Nephron (organoid): Measurements from ENCODE around the gene SPATA24.

Experiments
- H3K27ac Mint-ChIP-seq, 3 experiments: 2 replicates each; pipeline ENCODE4 v1.8.0; 2020; ENCODE audit warnings: mixed read lengths in 3 of 3, mild to moderate bottlenecking in 2 of 3, moderate library complexity in 1 of 3
- H3K27me3 Mint-ChIP-seq: 2 replicates; pipeline ENCODE4 v1.8.0; 2021; ENCODE audit warnings: low read depth, mild to moderate bottlenecking, moderate library complexity, mixed read lengths
- H3K36me3 Mint-ChIP-seq: 2 replicates; pipeline ENCODE4 v1.8.0; 2020; ENCODE audit warnings: low read depth, mixed read lengths
- H3K4me1 Mint-ChIP-seq: 2 replicates; pipeline ENCODE4 v1.8.0; 2020; ENCODE audit warnings: mixed read lengths
- H3K4me3 Mint-ChIP-seq, 3 experiments: 2 replicates each; pipeline ENCODE4 v1.8.0; 2020; ENCODE audit warnings: mild to moderate bottlenecking in 3 of 3, mixed read lengths in 3 of 3, moderate library complexity in 2 of 3
- H3K9me3 Mint-ChIP-seq: 2 replicates; pipeline ENCODE4 v1.8.0; 2020; ENCODE audit warnings: mixed read lengths
- TF ChIP-seq, protein P1 (sequence below), 3 experiments: fragments of 200-600 bp; sonication (generic); IDR thresholded peaks; one replicate each; pipeline ENCODE4 v1.5.0; 2021; ENCODE audit warnings: antibody characterized with exemption in 3 of 3; ENCODE audit not compliant: unreplicated experiment in 3 of 3

Gene SPATA24

DNA sequence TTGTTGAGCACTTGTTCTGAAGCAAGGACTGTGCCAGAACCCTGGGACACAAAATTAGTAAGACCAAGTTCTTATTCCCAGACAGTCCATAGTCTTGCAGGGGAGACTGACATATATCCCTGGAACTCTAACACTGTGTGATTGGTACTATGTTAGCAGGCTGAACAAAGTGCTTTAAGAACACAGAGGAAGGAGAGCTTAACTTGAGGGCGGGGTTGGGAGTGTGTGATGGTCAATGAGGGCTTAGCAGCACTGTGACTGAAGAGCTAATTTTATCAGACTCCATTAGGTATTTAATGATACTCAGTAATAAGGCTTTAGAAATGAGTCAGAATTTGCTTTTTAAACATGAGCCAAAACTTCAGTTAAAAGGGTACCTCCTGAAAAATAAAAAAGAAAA is 14.9 kb upstream of the SPATA24 start:
- Mint-ChIP-seq H3K27me3 (no peaks in the 10 kb centered on the region), H3K36me3 (peaks cover 41% of the 10 kb centered on the region), H3K9me3 (no peaks in the 10 kb centered on the region), H3K4me1 (peaks cover 56% of the 10 kb centered on the region), H3K4me3 (peak overlapping the region in 1 of 3 experiments; percentile 10), H3K27ac (peak overlapping the region in 2 of 3 experiments; percentile 26 to 38)
- TF ChIP-seq, protein P1, sequence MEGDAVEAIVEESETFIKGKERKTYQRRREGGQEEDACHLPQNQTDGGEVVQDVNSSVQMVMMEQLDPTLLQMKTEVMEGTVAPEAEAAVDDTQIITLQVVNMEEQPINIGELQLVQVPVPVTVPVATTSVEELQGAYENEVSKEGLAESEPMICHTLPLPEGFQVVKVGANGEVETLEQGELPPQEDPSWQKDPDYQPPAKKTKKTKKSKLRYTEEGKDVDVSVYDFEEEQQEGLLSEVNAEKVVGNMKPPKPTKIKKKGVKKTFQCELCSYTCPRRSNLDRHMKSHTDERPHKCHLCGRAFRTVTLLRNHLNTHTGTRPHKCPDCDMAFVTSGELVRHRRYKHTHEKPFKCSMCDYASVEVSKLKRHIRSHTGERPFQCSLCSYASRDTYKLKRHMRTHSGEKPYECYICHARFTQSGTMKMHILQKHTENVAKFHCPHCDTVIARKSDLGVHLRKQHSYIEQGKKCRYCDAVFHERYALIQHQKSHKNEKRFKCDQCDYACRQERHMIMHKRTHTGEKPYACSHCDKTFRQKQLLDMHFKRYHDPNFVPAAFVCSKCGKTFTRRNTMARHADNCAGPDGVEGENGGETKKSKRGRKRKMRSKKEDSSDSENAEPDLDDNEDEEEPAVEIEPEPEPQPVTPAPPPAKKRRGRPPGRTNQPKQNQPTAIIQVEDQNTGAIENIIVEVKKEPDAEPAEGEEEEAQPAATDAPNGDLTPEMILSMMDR (IDR thresholded peaks at IDR 0.05; ENCODE audit: unreplicated experiment in 3 of 3) = no peak

DNA sequence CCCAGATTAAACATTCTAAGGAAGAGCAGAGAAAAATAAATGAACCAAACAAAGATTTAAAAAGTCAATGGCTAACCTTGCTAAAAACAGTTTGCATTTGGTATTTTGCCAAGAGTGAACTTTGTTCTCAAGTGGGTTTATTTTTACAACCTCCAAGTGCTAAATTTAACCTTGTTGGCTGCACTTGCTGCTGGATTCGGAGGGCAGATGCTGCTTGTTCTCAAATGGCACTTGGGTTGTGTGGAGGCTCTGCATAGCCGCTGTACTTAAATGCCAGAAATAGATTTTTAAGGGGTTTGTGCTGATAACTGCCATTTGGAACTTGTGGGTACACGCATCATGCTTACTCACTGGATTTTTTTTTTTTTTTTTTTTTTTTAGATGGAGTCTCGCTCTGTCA is 13.3 kb upstream of the SPATA24 start:
- Mint-ChIP-seq H3K27me3 (no peaks in the 10 kb centered on the region), H3K4me3 (peak overlapping the region in 1 of 3 experiments; percentile 12), H3K27ac (peak overlapping the region; percentile 60 to 77 (median 68)), H3K4me1 (peaks cover 63% of the 10 kb centered on the region), H3K9me3 (no peaks in the 10 kb centered on the region), H3K36me3 (peaks cover 45% of the 10 kb centered on the region)
- TF ChIP-seq, protein P1 (IDR thresholded peaks at IDR 0.05; ENCODE audit: unreplicated experiment in 3 of 3) = no peak

DNA sequence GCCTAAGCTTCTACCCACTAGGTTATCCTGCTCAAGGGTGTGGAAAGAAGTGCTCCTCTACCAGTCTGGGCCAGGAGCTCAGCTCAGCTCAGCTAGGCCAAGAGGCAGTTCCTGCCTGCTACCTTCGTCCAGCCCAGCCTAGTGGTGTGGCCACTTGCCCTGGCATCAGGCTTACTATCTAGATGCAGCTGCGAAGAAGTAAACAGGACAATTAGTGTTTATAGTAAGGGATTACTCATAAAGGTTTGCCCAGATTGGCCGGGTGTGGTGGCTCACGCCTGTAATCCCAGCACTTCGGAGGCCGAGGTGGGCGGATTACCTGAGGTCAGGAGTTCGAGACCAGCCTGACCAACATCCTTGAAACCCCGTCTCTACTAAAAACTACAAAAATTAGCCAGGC is 12.8 kb upstream of the SPATA24 start:
- TF ChIP-seq, protein P1 (IDR thresholded peaks at IDR 0.05; ENCODE audit: unreplicated experiment in 3 of 3) = no peak
- H3K27me3 Mint-ChIP-seq = no peaks in the 10 kb centered on the region
- peaks cover 65% of the 10 kb centered on the region for H3K4me1 Mint-ChIP-seq
- H3K27ac Mint-ChIP-seq = peak overlapping the region; percentile 60 to 77 (median 68)
- peaks cover 46% of the 10 kb centered on the region for H3K36me3 Mint-ChIP-seq
- H3K9me3 Mint-ChIP-seq = no peaks in the 10 kb centered on the region
- no peak overlapping the region for H3K4me3 Mint-ChIP-seq

DNA sequence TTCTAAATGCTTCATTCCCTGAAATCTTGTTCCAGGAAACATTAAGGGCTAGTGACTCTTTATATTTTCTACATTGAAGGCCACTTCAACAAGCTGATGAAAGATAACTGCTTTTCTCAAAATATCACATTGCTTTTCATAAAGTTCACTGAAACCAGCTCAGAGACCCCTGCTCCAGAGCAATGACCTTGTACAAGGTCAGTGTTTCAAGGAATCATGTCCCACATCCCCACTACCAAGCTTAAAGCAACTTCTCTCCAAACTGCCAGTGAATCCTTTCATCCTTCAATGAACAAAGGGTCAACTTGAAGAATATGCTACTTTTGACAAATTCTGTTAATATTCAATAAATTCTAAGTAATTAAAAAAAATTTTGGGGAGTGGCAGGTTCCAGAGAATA is 12.0 kb upstream of the SPATA24 start:
- peak overlapping the region; percentile 22 to 77 (median 41) for H3K27ac Mint-ChIP-seq
- no peaks in the 10 kb centered on the region for H3K27me3 Mint-ChIP-seq
- H3K4me3 Mint-ChIP-seq = no peak overlapping the region
- peaks cover 47% of the 10 kb centered on the region for H3K36me3 Mint-ChIP-seq
- H3K4me1 Mint-ChIP-seq = peaks cover 72% of the 10 kb centered on the region
- H3K9me3 Mint-ChIP-seq = no peaks in the 10 kb centered on the region
- TF ChIP-seq, protein P1 (IDR thresholded peaks at IDR 0.05; ENCODE audit: unreplicated experiment in 3 of 3) = no peak

DNA sequence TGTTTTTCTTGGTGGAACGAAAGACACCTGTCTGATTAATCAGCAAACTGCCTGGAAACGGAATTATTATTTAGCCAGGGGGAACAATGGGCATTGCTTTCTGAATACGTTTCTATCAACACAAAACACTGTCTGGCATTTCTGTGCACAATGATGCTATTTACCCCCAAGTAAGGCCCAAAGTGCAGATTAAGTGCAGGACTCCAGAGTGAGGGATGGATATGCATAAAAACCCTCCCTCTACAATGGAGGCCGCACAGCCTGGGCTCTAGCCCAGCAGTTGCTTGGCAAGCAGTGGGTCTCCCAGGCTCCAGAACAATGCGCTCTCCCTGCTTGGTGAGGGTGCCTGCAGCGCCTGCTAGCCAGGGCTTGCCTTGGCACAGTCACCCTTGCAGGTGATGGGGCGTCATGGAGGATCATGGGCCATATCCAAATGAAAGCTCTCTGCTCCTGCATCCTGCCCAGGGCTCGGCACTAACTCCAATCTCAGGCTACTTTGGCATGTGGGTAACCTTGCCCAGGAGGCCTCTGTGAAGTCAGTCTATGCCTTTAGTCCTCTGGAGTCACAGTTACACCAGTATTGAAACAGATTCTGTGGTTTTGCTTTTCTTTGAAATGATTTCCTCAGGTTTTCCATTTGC is 11.5 kb upstream of the SPATA24 start:
- no peaks in the 10 kb centered on the region for H3K9me3 Mint-ChIP-seq
- H3K4me1 Mint-ChIP-seq = peaks cover 69% of the 10 kb centered on the region
- H3K4me3 Mint-ChIP-seq = no peak overlapping the region
- peak overlapping the region; percentile 67 to 86 (median 77) for H3K27ac Mint-ChIP-seq
- H3K27me3 Mint-ChIP-seq = no peaks in the 10 kb centered on the region
- TF ChIP-seq, protein P1 (IDR thresholded peaks at IDR 0.05; ENCODE audit: unreplicated experiment in 3 of 3) = no peak
- peaks cover 41% of the 10 kb centered on the region for H3K36me3 Mint-ChIP-seq

DNA sequence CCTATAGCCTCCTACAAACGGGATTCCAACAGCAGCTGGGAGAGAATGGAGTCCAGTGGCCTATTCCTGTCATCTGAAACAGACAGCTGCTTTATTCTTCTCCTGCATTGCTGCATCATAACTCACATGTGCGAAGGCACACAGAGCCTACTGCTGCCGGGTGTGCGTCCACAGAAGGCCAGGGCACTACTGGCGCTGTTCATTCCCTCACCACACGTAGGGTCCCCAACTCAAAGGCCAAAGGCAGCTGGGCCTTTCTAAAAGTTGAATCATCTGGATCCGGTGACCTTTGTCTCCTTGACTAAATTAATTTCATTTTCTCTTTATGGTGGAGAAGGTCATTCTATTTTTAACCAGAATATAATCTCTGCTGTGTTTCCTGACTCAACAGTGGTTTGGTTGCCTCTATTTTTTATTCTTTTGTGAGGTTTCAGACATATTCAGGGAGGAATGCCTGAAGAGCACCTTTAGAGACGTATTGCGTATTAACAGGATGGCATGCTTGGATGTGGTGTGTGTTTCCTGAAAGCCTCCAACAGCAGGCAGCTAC is 10.8 kb upstream of the SPATA24 start:
- Mint-ChIP-seq H3K27me3 (no peaks in the 10 kb centered on the region), H3K36me3 (peaks cover 36% of the 10 kb centered on the region), H3K4me3 (peak overlapping the region in 1 of 3 experiments; percentile 3), H3K27ac (peak overlapping the region; percentile 67 to 86 (median 77)), H3K9me3 (no peaks in the 10 kb centered on the region), H3K4me1 (peaks cover 65% of the 10 kb centered on the region)
- TF ChIP-seq, protein P1 (IDR thresholded peaks at IDR 0.05; ENCODE audit: unreplicated experiment in 3 of 3) = no peak
